ENCODE results near the gene WWOX. TPM values are rescaled to one million over a fixed set of nuclear protein-coding genes. Genes with fewer than 3 reads are reported as not detected.

Gene WWOX
- total and polyA plus RNA-seq, 2 of the 8 experiments (the other 6 are each of a cell fraction or from before 2014, with no cell fraction given), result 5.4 to 16.7 TPM

DNA sequence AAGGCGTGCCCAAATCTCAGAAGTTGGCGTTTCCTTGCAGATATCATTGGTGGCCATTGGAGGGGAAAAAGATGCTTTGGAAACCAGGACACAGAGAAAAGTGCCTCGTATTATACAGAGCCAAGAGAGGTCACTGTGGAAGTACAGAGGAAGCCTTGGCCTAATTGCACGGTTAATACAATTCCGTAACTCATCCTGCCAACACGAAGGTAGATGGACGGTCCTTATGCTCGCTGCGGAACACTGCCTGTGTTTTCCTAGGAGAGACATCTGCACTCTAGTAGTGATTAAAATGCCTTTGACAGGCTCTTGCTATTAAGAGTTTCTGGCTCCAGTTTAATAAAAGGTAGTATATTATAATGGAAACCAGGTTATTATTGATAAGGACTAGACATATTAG, 536.4 kb downstream of the WWOX start:
- Histone ChIP-seq H4K8ac (ENCODE audit: extremely low read depth, insufficient read depth, low read length) (no peak overlapping the region), H2BK12ac (ENCODE audit: low read depth, low read length) (no peak overlapping the region), H3K36me3 (ENCODE audit: control insufficient read depth in 2 of 4, insufficient read depth in 4 of 4, low read length in 3 of 4) (no peaks in the 10 kb centered on the region), H3K79me2 (ENCODE audit: control insufficient read depth in 1 of 2, insufficient read depth in 2 of 2, low read length in 2 of 2) (no peaks in the 10 kb centered on the region), H3K56ac (replicated peaks; ENCODE audit: insufficient read length, low read depth, low read length) (no peak overlapping the region), H3K79me1 (ENCODE audit: low read depth, low read length) (no peaks in the 10 kb centered on the region), H3K18ac (ENCODE audit: extremely low read depth, low read length) (no peak overlapping the region), H3K27me3 (replicated peaks in 1 of 4; ENCODE audit: control insufficient read depth in 3 of 4, extremely low read depth in 1 of 4, insufficient read depth in 3 of 4, low read length in 3 of 4) (no peaks in the 10 kb centered on the region), H2BK15ac (ENCODE audit: low read length) (no peak overlapping the region), H3K4me1 (replicated peaks in 1 of 4; ENCODE audit: control insufficient read depth in 3 of 4, insufficient read depth in 4 of 4, low read length in 3 of 4) (peaks cover 0 to 1% (median 0%) of the 10 kb centered on the region in 4 experiments; a peak in 1 of 7 replicates), H4K91ac (replicated peaks; ENCODE audit: insufficient read length, low read length) (no peak overlapping the region), H3K23ac (ENCODE audit: insufficient read length) (no peak overlapping the region), H4K5ac (ENCODE audit: insufficient read length, low read depth, low read length) (no peak overlapping the region), H2BK120ac (replicated peaks; ENCODE audit: low read depth, low read length) (no peak overlapping the region), H3K23me2 (ENCODE audit: low read depth, low read length) (no peaks in the 10 kb centered on the region), H3K9me3 (ENCODE audit: insufficient read depth in 2 of 2, low read depth in 1 of 2, low read length in 1 of 2) (peaks cover 0 to 3% of the 10 kb centered on the region in 2 experiments; a peak in 1 of 4 replicates), H3K4me2 (ENCODE audit: insufficient read depth in 1 of 2, low read depth in 2 of 2, low read length in 2 of 2) (no peak overlapping the region), H4K20me1 (replicated peaks in 1 of 2; ENCODE audit: control insufficient read depth in 1 of 2, insufficient read depth in 2 of 2, low read length in 2 of 2) (no peaks in the 10 kb centered on the region), H3K4ac (replicated peaks; ENCODE audit: insufficient read length, low read depth, low read length) (no peak overlapping the region), H2AK5ac (ENCODE audit: low read depth, low read length) (no peak overlapping the region), H2BK5ac (ENCODE audit: low read depth, low read length) (no peak overlapping the region), H3K14ac (ENCODE audit: insufficient read length) (no peak overlapping the region), H2BK20ac (ENCODE audit: low read length) (no peak overlapping the region), H3K9ac (replicated peaks in 1 of 4; ENCODE audit: extremely low read depth in 1 of 4, low read depth in 3 of 4, low read length in 3 of 4) (no peak overlapping the region), H2AFZ (ENCODE audit: low read length) (no peak overlapping the region), H3K4me3 (ENCODE audit: extremely low read depth in 1 of 4, insufficient read depth in 2 of 4, low read depth in 3 of 4, low read length in 4 of 4) (no peak overlapping the region), H3K27ac (ENCODE audit: low read depth, low read length) (no peak overlapping the region)
- FAIRE-seq (no peak), DNase-seq (ENCODE audit: low read depth in 1 of 2, low spot score in 2 of 2) (no peak)
- 90% methylated on average over 9 of the region's 9 CpGs; no CpG with 5 or more reads in 1 of the 2 experiments for WGBS, 2 experiments (ENCODE audit: extremely low coverage in 1 of 2, insufficient coverage in 1 of 2, insufficient read length in 1 of 2, insufficient replicate concordance in 2 of 2, low coverage in 1 of 2, low lambda C conversion rate in 2 of 2, missing lambda C conversion rate in 1 of 2)
- CTCF ChIA-PET (ENCODE audit: partially characterized antibody), result no interaction called here
- POLR2A ChIA-PET (ENCODE audit: partially characterized antibody), result no interaction called here
- TF ChIP-seq, protein P1, sequence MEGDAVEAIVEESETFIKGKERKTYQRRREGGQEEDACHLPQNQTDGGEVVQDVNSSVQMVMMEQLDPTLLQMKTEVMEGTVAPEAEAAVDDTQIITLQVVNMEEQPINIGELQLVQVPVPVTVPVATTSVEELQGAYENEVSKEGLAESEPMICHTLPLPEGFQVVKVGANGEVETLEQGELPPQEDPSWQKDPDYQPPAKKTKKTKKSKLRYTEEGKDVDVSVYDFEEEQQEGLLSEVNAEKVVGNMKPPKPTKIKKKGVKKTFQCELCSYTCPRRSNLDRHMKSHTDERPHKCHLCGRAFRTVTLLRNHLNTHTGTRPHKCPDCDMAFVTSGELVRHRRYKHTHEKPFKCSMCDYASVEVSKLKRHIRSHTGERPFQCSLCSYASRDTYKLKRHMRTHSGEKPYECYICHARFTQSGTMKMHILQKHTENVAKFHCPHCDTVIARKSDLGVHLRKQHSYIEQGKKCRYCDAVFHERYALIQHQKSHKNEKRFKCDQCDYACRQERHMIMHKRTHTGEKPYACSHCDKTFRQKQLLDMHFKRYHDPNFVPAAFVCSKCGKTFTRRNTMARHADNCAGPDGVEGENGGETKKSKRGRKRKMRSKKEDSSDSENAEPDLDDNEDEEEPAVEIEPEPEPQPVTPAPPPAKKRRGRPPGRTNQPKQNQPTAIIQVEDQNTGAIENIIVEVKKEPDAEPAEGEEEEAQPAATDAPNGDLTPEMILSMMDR (IDR thresholded peaks at IDR 0.05; ENCODE audit: control extremely low read depth in 1 of 3, insufficient read depth in 1 of 3, low read depth in 1 of 3, low read length in 3 of 3), result no peak
- no peak for TF ChIP-seq KDM4A (IDR thresholded peaks at IDR 0.05; ENCODE audit: low read depth, low read length, severe bottlenecking)

Data from H1 (cell line).